Ammon's horn (tissue), 1 donor: ENCODE results near the gene ARL15.
"Not testable (repeated sequence)": the region's sequence is repeated elsewhere in the genome, so short reads cannot be mapped to it uniquely, and the experiment has no call there.

ENCODE experiments used
- DNase-seq: peaks from one replicate; pipeline ENCODE4 v3.0.0-alpha.2; 2016; ENCODE audit warnings: low spot score

The ARL15 gene

DNA sequence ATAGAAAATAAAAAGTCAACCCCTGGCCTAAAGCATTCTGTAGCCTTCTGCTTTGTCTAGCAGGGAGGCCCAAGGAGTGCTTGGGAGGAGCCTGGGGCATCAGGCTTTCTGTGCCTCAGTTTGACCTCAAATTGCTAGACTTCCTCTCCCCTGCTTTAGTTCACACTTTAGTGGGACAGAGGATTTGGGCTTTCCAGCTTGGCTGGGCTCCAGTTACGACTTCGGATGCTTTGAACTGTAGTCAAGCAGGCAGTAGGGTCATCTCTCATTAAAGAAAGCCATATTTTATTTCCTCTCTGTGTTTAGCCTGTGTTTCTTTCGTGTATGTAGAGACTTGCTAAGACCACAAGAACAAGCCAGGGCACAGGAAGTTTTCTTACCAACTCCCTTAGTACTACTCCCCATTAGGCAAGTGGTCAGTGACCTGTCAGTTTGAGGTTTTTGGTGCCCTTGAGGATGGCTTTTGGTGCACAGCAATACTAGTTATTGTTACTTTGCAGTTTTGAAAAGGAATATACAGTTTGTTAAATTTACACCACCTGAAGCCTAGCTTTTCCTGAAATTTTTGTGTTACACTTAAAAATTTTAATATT is 415.2 kb downstream of the ARL15 start:
- no peak for DNase-seq

DNA sequence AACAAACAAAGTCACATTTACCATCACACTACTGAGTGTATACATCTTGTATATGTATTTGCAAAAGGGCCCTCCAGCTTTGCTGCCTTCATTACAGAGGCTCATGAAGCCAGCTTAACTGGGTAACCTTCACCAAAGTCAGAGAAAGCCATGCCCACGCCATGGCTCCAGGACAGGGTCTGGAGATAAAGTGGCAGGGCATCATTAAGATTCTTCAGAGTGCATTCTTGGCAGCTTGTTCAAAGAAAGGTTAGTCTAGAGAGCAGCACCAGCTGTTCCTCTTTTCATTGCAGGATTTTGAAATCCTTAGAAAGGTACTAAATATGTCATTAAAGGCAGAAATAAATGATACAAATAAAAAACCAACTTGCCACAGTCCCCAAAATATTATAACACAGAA is 416.7 kb downstream of the ARL15 start:
- DNase-seq = no peak

GRCh38 chr5:53892224-53892623 is 418.1 kb downstream of the ARL15 start:
- DNase-seq = no peak

GRCh38 chr5:53891159-53891558 is 419.2 kb downstream of the ARL15 start:
- no peak for DNase-seq

DNA sequence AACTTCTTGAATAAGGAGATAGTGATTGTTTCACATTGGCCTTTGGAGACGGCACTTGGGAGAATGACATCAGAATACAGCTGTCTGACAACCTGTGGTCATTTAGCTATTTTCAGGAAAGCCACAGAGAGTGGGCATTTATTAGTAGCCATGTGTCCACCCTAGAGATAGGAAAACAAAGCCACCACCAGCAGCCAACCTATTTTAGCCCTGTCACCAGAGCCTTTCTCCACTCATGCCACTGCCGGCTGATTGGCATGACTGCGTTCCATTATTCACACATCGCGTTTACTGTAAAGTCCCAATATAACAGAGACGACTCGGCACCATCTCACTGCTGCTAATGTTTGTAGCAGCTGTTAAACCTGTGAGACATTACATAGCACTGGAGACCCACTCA is 419.9 kb downstream of the ARL15 start:
- no peak for DNase-seq

GRCh38 chr5:53884844-53885243 is 425.5 kb downstream of the ARL15 start:
- no peak for DNase-seq

GRCh38 chr5:53884417-53884816 is 426.0 kb downstream of the ARL15 start:
- DNase-seq = no peak

DNA sequence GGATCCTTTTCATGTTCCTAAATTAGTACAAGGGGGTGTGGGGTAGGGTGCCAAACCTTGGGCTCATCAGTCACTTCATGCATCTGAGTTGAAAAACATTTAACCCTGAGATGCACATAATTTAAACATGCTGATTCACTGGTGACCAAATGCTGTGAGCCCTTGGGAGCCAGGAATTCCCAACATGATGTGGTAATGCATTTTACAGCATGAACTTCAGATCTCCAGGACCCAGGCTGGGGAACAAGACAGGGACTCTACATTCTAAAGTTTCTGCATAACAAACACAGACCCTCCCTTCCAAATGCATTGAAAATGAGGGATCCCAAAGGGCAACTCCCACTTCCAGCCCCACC is 427.7 kb downstream of the ARL15 start:
- DNase-seq = no peak

DNA sequence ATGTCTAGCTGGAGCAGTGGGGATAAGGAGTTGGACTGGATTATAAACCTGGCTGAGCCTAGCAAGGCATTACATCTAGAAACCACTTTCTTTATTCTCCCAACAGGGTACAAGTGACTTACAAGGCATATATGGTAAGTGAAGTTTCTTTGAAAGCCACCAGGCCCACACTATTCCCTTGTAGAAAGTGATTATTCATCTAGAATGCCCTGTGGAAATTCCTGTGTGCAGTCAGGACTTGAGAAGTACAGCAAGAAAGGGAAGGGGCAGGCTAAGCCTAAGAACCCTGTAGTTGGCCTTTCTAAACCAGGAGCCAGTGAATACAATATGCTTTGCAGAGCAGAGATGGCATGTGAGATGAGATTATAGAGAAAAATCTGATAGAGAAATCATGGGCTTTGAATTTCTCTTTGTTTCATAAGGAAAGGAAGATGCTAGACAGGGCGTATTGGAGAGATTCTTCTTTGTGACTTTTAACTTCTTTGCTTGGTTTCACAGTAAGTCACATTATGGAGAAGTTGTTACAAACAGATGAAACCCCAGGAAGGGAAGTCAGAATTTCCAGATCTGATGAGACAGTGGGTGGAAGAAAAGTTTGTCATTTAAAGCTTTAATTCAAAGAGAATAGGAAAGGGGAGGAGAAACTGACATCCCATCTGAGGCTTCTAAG is 428.2 kb downstream of the ARL15 start:
- no peak for DNase-seq

DNA sequence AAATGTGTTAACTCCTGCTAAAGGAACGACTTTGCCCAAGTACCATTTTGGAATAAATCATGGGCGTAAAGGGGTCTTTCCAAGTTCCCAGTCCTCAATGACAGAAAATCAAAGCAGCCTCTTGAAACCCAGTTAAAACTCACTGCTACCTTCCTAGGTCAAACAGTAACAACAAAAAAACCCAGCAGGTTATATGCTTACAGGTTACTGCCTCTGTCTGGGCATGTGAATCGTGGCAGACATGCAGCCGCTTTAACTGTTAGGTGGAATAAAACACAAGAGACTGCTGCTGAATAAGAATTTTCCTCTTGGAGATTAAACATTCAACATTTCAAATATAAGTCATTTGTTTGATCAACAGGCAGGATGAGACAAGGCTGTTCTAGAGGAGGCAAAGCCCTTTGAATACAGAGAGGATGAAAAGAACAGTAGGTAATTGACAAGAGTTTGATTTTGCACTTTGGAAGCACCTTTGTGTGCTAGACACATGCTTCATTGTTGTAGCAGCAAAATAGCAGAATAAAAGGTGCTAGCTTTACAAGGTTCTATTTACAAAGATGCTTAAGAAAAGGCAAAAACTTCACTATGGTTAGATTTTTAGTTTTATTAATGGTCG is 430.6 kb downstream of the ARL15 start:
- DNase-seq = no peak

DNA sequence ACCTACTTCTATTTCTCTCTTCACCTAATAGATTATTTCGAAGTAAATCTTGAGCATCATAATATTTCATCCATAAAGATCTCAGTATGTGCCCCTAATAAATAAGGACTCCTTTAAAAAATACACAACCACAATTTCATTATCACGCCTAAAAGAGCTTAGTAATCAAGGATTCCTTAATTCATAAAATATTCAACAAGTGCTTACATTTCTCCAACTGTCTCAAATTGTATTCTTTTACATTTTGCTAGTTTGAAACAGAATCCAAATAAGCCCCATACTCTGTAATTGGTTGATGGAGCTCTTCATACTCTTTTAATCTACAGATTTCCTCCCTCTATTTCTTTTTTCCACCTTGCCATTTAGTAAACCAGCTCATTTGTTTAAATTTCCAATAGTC is 432.4 kb downstream of the ARL15 start:
- no peak for DNase-seq

GRCh38 chr5:53877243-53877642 is 433.1 kb downstream of the ARL15 start:
- DNase-seq = no peak

GRCh38 chr5:53874409-53874808 is 436.0 kb downstream of the ARL15 start:
- DNase-seq = no peak

DNA sequence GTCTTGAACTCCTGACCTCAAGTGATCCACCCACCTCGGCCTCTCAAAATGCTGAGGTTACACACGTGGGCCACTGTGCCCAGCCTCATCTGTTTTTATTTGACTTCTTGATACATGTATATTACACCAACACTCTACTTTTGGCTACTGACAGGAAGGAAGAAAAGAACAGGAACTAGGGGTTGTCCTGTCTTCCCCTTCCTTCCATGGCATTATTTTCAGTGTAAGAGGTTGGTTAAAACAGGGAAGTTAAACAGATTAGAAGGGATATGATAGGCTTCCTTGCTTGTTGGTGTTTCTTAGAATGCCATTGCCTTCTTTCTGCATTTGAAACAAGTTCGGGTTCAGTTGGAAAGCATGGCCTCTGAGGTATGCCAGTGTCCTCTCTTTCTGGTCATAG is 437.1 kb downstream of the ARL15 start:
- DNase-seq = no peak

GRCh38 chr5:53871775-53872174 is 438.6 kb downstream of the ARL15 start:
- DNase-seq = no peak

- DNase-seq = no peak
Observed at GRCh38 chr5:53871050-53871449, 439.3 kb downstream of the ARL15 start.

- DNase-seq = no peak
Observed at GRCh38 chr5:53858700-53859456, 451.5 kb downstream of the ARL15 start.

DNA sequence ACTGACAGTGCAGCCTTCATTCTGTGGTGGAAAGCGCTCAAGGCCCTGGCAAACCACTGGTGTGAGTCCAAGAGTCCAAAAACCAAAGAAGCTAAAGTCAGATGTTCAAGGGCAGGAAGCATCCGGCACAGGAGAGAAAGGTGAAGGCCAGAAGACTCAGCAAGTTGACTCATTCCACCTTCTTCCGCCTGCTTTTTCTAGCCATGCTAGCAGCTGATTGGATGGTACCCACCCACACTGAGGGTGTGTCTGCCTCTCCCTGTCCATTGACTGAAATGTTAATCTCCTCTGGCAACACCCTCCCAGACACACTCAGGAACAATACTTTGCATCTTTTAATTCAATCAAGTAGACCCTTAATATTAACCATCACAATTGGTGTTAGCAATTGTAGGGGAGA is 453.9 kb downstream of the ARL15 start:
- DNase-seq = no peak

GRCh38 chr5:53836851-53837430 is 473.4 kb downstream of the ARL15 start:
- DNase-seq = not testable (repeated sequence)

GRCh38 chr5:53834500-53834899 is 475.9 kb downstream of the ARL15 start:
- no peak for DNase-seq
